DOHH2 (cell line): ENCODE data around the gene CBX6.

Source experiments
- CTCF ChIP-seq: fragments of 200-600 bp; sonication (generic); IDR thresholded peaks from one replicate; pipeline ENCODE4 v1.5.1; 2014; ENCODE audit warnings: antibody characterized with exemption, mild to moderate bottlenecking, low read depth, low read length; ENCODE audit not compliant: poor library complexity, severe bottlenecking
- EZH2phosphoT487 ChIP-seq: fragments of 200-600 bp; sonication (generic); IDR thresholded peaks from 2 replicates; pipeline ENCODE4 v1.6.1; 2017; ENCODE audit warnings: borderline replicate concordance, mild to moderate bottlenecking, antibody characterized with exemption, low read length, moderate library complexity, mixed read lengths

GRCh38 chr22:38843657-38844314 is 28.2 kb downstream of the CBX6 start, which contains the start of gene NPTXR:
- no peak for TF ChIP-seq CTCF
- no peak for TF ChIP-seq EZH2phosphoT487
